SK-N-SH (cell line): ENCODE results near the gene TPTE. TPM values are rescaled to one million over a fixed set of nuclear protein-coding genes. Genes with fewer than 3 reads are reported as not detected.
"Not testable (repeated sequence)": the region's sequence is repeated elsewhere in the genome, so short reads cannot be mapped to it uniquely, and the experiment has no call there.

ENCODE experiments used
- CTCF ChIA-PET: fragments of 300-600, 350-600 bp; formaldehyde crosslinking; extraction: SDS; loops from one replicate; lab custom pipeline; 2021; lab: Yijun Ruan, JAX
- POLR2A ChIA-PET: fragments of 350-600 bp; sonication (Branson Sonifier 250); formaldehyde crosslinking; extraction: SDS; loops from one replicate; lab custom pipeline; 2020; ENCODE audit warnings: antibody characterized with exemption, inconsistent platforms; lab: Yijun Ruan, JAX
- DNase-seq: peaks from one replicate; pipeline ENCODE4 v3.0.0; 2012
- H2AFZ ChIP-seq: fragments of 200-600 bp; sonication (generic); 2 replicates; pipeline ENCODE4 v1.8.1; 2016; ENCODE audit warnings: antibody characterized with exemption, mild to moderate bottlenecking, low read depth
- H3F3A ChIP-seq: fragments of 200-600 bp; sonication (generic); replicated peaks from 2 replicates; pipeline ENCODE3; 2016; ENCODE audit warnings: antibody characterized with exemption, mild to moderate bottlenecking; ENCODE audit not compliant: insufficient read depth
- H3K27ac ChIP-seq, 2 experiments: fragments of 200-500 bp in 1 of 2; fragments of 200-600 bp in 1 of 2; sonication (Bioruptor generic) in 1 of 2; sonication (generic), shearing (Covaris generic) in 1 of 2; 2 replicates each; pipeline versions ENCODE4 v1.5.1 to v1.6.1; 2014 to 2016; ENCODE audit warnings: low read depth in 2 of 2, inconsistent platforms in 1 of 2, low read length in 1 of 2, mild to moderate bottlenecking in 1 of 2, mixed read lengths in 1 of 2
- H3K27me3 ChIP-seq: fragments of 200-600 bp; sonication (generic), shearing (Covaris generic); 2 replicates; pipeline ENCODE4 v1.6.1; 2016; ENCODE audit warnings: mixed run types; ENCODE audit not compliant: insufficient read depth
- H3K36me3 ChIP-seq, 2 experiments: fragments of 200-500 bp in 1 of 2; fragments of 200-600 bp in 1 of 2; sonication (Bioruptor generic) in 1 of 2; sonication (generic) in 1 of 2; replicated peaks in 1 of 2; 2 replicates each; pipeline versions ENCODE3 to v1.5.1; 2014 to 2016; ENCODE audit warnings: low read length in 1 of 2, mild to moderate bottlenecking in 1 of 2; ENCODE audit not compliant: insufficient read depth in 2 of 2, control insufficient read depth in 1 of 2
- H3K4me1 ChIP-seq, 2 experiments: fragments of 200-500 bp in 1 of 2; fragments of 200-600 bp in 1 of 2; sonication (Bioruptor generic) in 1 of 2; sonication (generic), shearing (Covaris generic) in 1 of 2; 2 replicates each; pipeline versions ENCODE4 v1.5.1 to v1.6.1; 2014 to 2016; ENCODE audit warnings: low read depth in 1 of 2, low read length in 1 of 2, mixed run types in 1 of 2; ENCODE audit not compliant: insufficient read depth in 2 of 2, control insufficient read depth in 1 of 2
- H3K4me2 ChIP-seq: fragments of 200-600 bp; sonication (generic), shearing (Covaris generic); 2 replicates; pipeline ENCODE4 v1.6.1; 2017; ENCODE audit warnings: mixed run types
- H3K4me3 ChIP-seq, 2 experiments: fragments of 200-500 bp in 1 of 2; fragments of 200-600 bp in 1 of 2; sonication (Bioruptor generic) in 1 of 2; sonication (generic), shearing (Covaris generic) in 1 of 2; 2 replicates each; pipeline versions ENCODE4 v1.5.1 to v1.8.1; 2014 to 2016; ENCODE audit warnings: low read depth in 2 of 2, inconsistent platforms in 1 of 2, low read length in 1 of 2, mild to moderate bottlenecking in 1 of 2, mixed read lengths in 1 of 2, moderate library complexity in 1 of 2
- H3K79me2 ChIP-seq: fragments of 200-600 bp; sonication (generic); 2 replicates; pipeline ENCODE4 v1.8.1; 2017; ENCODE audit warnings: mild to moderate bottlenecking; ENCODE audit not compliant: insufficient read depth
- H3K9ac ChIP-seq: fragments of 200-600 bp; sonication (generic); 2 replicates; pipeline ENCODE4 v1.6.1; 2017; ENCODE audit warnings: mixed run types
- H3K9me2 ChIP-seq: fragments of 200-600 bp; sonication (generic); 2 replicates; pipeline ENCODE4 v1.6.1; 2017; ENCODE audit warnings: mixed run types
- H3K9me3 ChIP-seq: fragments of 200-600 bp; sonication (generic); 2 replicates; pipeline ENCODE4 v1.6.1; 2017; ENCODE audit warnings: mixed run types, mild to moderate bottlenecking, moderate library complexity
- H4K20me1 ChIP-seq: fragments of 200-600 bp; sonication (generic); 2 replicates; pipeline ENCODE4 v1.6.1; 2017; ENCODE audit warnings: mild to moderate bottlenecking, mixed run types; ENCODE audit not compliant: insufficient read depth
- CHD2 ChIP-seq: fragments of 150-350 bp; IDR thresholded peaks from 2 replicates; pipeline ENCODE4 v1.6.1; 2018; ENCODE audit warnings: low read length; ENCODE audit not compliant: partially characterized antibody
- ELF1 ChIP-seq: IDR thresholded peaks from 2 replicates; pipeline ENCODE4 v1.4.0; 2012
- EZH2phosphoT487 ChIP-seq: fragments of 200-600 bp; sonication (generic); IDR thresholded peaks from 2 replicates; pipeline ENCODE4 v1.6.1; 2017; ENCODE audit warnings: low read depth, mixed run types, mild to moderate bottlenecking, antibody characterized with exemption, moderate library complexity, borderline replicate concordance
- GABPA ChIP-seq: IDR thresholded peaks from 2 replicates; pipeline ENCODE4 v1.4.0; 2012; ENCODE audit warnings: low read depth, mild to moderate bottlenecking
- GATA2 ChIP-seq: sonication (generic); formaldehyde crosslinking; IDR thresholded peaks from 2 replicates; pipeline ENCODE4 v1.5.0; 2020; ENCODE audit warnings: mild to moderate bottlenecking, missing genetic modification reagents
- JUND ChIP-seq: IDR thresholded peaks from 2 replicates; pipeline ENCODE4 v1.4.0; 2012
- MEF2A ChIP-seq: IDR thresholded peaks from 2 replicates; pipeline ENCODE4 v1.4.0; 2012; ENCODE audit warnings: low read depth, borderline replicate concordance
- MXI1 ChIP-seq: IDR thresholded peaks from 2 replicates; pipeline ENCODE4 v1.6.1; 2012; ENCODE audit warnings: mild to moderate bottlenecking, low read depth, low read length, improper control_type of control experiment
- RAD21 ChIP-seq: IDR thresholded peaks from 2 replicates; pipeline ENCODE4 v1.6.1; 2012; ENCODE audit warnings: mild to moderate bottlenecking, low read length
- RCOR1 ChIP-seq: fragments of 150-350 bp; IDR thresholded peaks from 2 replicates; pipeline ENCODE4 v1.6.1; 2017; ENCODE audit warnings: antibody characterized with exemption, low read length
- SIN3A ChIP-seq: IDR thresholded peaks from 2 replicates; pipeline ENCODE4 v1.6.1; 2012; ENCODE audit warnings: low read depth, mild to moderate bottlenecking, low read length, moderate library complexity, borderline replicate concordance
- SMC3 ChIP-seq: IDR thresholded peaks from 2 replicates; pipeline ENCODE4 v1.6.1; 2012; ENCODE audit warnings: low read depth, low read length, improper control_type of control experiment
- TAF1 ChIP-seq: IDR thresholded peaks from 2 replicates; pipeline ENCODE4 v1.6.1; 2012; ENCODE audit warnings: low read depth, mild to moderate bottlenecking, low read length, moderate library complexity, borderline replicate concordance
- WGBS: methylation state at CpG from one replicate; pipeline ENCODE4 v1.1.6; 2017; ENCODE audit warnings: low lambda C conversion rate; 5-methylcytosine and 5-hydroxymethylcytosine counted together
- polyA plus RNA-seq, 3 experiments: library from polyadenylated mRNA; depleted of rRNA; stranded (reverse); fragments of >200 nt; gene quantifications; 2 replicates each; pipeline ENCODE4 v1.2.3, GENCODE V29; 2012
- TF ChIP-seq, protein P1 (sequence below): fragments of 200-600 bp; sonication (generic); IDR thresholded peaks from 2 replicates; pipeline ENCODE4 v1.6.1; 2017; ENCODE audit warnings: antibody characterized with exemption, mild to moderate bottlenecking, moderate library complexity
- TF ChIP-seq, protein P2 (sequence below): IDR thresholded peaks from 2 replicates; pipeline ENCODE4 v1.4.0; 2012; ENCODE audit warnings: low read depth, borderline replicate concordance

TPTE gene
- polyA plus RNA-seq, 1 of the 3 experiments (the other 2 are of a cell fraction): not detected

- H3K79me2 ChIP-seq, H3K36me3 ChIP-seq, H2AFZ ChIP-seq, H3K27me3 ChIP-seq, H4K20me1 ChIP-seq, H3F3A ChIP-seq, POLR2A ChIA-PET, H3K4me1 ChIP-seq, H3K4me2 ChIP-seq, H3K9ac ChIP-seq, CTCF ChIA-PET, H3K9me2 ChIP-seq, DNase-seq, H3K4me3 ChIP-seq, H3K9me3 ChIP-seq, H3K27ac ChIP-seq: not testable (repeated sequence)
- WGBS: 2% methylated on average over 4 of the region's 4 CpGs
Observed at GRCh38 chr21:10479875-10480274, 41.5 kb upstream of the TPTE start.

DNA sequence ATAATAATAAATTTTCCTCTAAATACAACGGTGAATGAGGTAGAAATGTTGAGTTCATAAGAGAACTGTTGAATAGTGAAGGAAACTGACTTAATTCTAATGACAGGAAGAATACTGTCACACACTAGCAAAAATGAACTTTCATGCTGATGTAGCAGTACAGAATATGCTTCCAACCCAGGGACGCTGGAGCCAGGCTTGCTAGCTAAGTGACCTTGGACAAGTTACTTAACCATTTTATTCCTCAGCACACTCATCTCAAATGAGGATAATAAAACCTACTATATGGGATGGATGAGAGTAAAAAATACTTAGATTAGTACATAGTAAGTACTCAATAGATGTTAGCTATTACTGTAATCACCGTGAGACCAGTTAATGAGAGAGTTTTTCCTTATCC lies 36.5 kb upstream of the TPTE start:
- H3K79me2 ChIP-seq, H3K4me1 ChIP-seq, H3K4me3 ChIP-seq, H3K27me3 ChIP-seq, POLR2A ChIA-PET, H3K9me2 ChIP-seq, H3K36me3 ChIP-seq, H4K20me1 ChIP-seq, DNase-seq, H3K4me2 ChIP-seq, H2AFZ ChIP-seq, H3K9me3 ChIP-seq, H3K9ac ChIP-seq, H3K27ac ChIP-seq, H3F3A ChIP-seq, CTCF ChIA-PET: not testable (repeated sequence)
- WGBS: 5% methylated on average over 3 of the region's 3 CpGs

GRCh38 chr21:10490453-10490852 lies 30.9 kb upstream of the TPTE start:
- H3K4me3 ChIP-seq, H2AFZ ChIP-seq, H3K9me2 ChIP-seq, H3K9me3 ChIP-seq, H4K20me1 ChIP-seq, H3K79me2 ChIP-seq, H3K27me3 ChIP-seq, H3F3A ChIP-seq, H3K4me1 ChIP-seq, H3K27ac ChIP-seq, H3K36me3 ChIP-seq, H3K4me2 ChIP-seq, DNase-seq, CTCF ChIA-PET, POLR2A ChIA-PET, H3K9ac ChIP-seq: not testable (repeated sequence)
- WGBS: 4% methylated on average over 3 of the region's 3 CpGs

GRCh38 chr21:10511116-10511515 lies 10.3 kb upstream of the TPTE start:
- TF ChIP-seq, protein P1, sequence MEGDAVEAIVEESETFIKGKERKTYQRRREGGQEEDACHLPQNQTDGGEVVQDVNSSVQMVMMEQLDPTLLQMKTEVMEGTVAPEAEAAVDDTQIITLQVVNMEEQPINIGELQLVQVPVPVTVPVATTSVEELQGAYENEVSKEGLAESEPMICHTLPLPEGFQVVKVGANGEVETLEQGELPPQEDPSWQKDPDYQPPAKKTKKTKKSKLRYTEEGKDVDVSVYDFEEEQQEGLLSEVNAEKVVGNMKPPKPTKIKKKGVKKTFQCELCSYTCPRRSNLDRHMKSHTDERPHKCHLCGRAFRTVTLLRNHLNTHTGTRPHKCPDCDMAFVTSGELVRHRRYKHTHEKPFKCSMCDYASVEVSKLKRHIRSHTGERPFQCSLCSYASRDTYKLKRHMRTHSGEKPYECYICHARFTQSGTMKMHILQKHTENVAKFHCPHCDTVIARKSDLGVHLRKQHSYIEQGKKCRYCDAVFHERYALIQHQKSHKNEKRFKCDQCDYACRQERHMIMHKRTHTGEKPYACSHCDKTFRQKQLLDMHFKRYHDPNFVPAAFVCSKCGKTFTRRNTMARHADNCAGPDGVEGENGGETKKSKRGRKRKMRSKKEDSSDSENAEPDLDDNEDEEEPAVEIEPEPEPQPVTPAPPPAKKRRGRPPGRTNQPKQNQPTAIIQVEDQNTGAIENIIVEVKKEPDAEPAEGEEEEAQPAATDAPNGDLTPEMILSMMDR: no peak
- no peak for TF ChIP-seq JUND
- TF ChIP-seq CHD2: no peak
- TF ChIP-seq MXI1: no peak
- TF ChIP-seq, protein P2, sequence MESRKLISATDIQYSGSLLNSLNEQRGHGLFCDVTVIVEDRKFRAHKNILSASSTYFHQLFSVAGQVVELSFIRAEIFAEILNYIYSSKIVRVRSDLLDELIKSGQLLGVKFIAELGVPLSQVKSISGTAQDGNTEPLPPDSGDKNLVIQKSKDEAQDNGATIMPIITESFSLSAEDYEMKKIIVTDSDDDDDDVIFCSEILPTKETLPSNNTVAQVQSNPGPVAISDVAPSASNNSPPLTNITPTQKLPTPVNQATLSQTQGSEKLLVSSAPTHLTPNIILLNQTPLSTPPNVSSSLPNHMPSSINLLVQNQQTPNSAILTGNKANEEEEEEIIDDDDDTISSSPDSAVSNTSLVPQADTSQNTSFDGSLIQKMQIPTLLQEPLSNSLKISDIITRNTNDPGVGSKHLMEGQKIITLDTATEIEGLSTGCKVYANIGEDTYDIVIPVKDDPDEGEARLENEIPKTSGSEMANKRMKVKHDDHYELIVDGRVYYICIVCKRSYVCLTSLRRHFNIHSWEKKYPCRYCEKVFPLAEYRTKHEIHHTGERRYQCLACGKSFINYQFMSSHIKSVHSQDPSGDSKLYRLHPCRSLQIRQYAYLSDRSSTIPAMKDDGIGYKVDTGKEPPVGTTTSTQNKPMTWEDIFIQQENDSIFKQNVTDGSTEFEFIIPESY: no peak
- TF ChIP-seq SMC3: no peak
- TF ChIP-seq SIN3A: no peak
- no peak for TF ChIP-seq GABPA
- no peak for TF ChIP-seq RAD21
- TF ChIP-seq EZH2phosphoT487: no peak
- TF ChIP-seq TAF1: no peak
- no peak for TF ChIP-seq GATA2 (CRISPR knock-in tag)
- TF ChIP-seq MEF2A: no peak
- TF ChIP-seq RCOR1: no peak
- TF ChIP-seq ELF1: no peak
- H3K27ac ChIP-seq: no peak overlapping the region
- CTCF ChIA-PET: no interaction called here
- WGBS: 0% methylated on average over 6 of the region's 6 CpGs
- no peaks in the 10 kb centered on the region; the same call in 1 of the 2 replicates for H3K9me3 ChIP-seq
- no peak overlapping the region for H3K4me2 ChIP-seq
- H3K4me1 ChIP-seq: no peaks in the 10 kb centered on the region
- H3K9ac ChIP-seq: no peak overlapping the region
- H4K20me1 ChIP-seq: no peaks in the 10 kb centered on the region
- no peak for DNase-seq
- no peak overlapping the region for H3K4me3 ChIP-seq
- no peaks in the 10 kb centered on the region for H3K79me2 ChIP-seq
- no peaks in the 10 kb centered on the region for H3K9me2 ChIP-seq
- no peak overlapping the region for H2AFZ ChIP-seq
- POLR2A ChIA-PET: no interaction called here
- no peaks in the 10 kb centered on the region for H3F3A ChIP-seq
- no peaks in the 10 kb centered on the region for H3K36me3 ChIP-seq
- no peaks in the 10 kb centered on the region for H3K27me3 ChIP-seq
